ENCODE data around the gene PTGER1. TPM values are rescaled to one million over a fixed set of nuclear protein-coding genes. Genes with fewer than 3 reads are reported as not detected.
A peak's percentile ranks its signal among the peaks of the same experiment; 100 is the strongest.

PTGER1 gene
- total and polyA plus RNA-seq, 9 of the 15 experiments (the other 6 are each of a cell fraction or from before 2014, with no cell fraction given): 0.06 to 0.36 (median 0.31) TPM; not detected in 5

GRCh38 chr19:14516746-14517438 lies 41.7 kb upstream of the PTGER1 start (continued):
- TF ChIP-seq NELFE (IDR thresholded peaks at IDR 0.05; ENCODE audit: insufficient read depth, insufficient read length): no peak
- TF ChIP-seq ERF (CRISPR knock-in tag; IDR thresholded peaks at IDR 0.05): 0 out of 2 replicates have a peak, but pooled peaks have one; percentile 36
- no peak for TF ChIP-seq ZNF133 (CRISPR knock-in tag; IDR thresholded peaks at IDR 0.05)
- TF ChIP-seq, protein P1, sequence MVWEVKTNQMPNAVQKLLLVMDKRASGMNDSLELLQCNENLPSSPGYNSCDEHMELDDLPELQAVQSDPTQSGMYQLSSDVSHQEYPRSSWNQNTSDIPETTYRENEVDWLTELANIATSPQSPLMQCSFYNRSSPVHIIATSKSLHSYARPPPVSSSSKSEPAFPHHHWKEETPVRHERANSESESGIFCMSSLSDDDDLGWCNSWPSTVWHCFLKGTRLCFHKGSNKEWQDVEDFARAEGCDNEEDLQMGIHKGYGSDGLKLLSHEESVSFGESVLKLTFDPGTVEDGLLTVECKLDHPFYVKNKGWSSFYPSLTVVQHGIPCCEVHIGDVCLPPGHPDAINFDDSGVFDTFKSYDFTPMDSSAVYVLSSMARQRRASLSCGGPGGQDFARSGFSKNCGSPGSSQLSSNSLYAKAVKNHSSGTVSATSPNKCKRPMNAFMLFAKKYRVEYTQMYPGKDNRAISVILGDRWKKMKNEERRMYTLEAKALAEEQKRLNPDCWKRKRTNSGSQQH (CRISPR knock-in tag; IDR thresholded peaks at IDR 0.05): no peak
- TF ChIP-seq POLR2B (IDR thresholded peaks at IDR 0.05; ENCODE audit: low read depth, partially characterized antibody): peak; percentile 1
- TF ChIP-seq, protein P2, sequence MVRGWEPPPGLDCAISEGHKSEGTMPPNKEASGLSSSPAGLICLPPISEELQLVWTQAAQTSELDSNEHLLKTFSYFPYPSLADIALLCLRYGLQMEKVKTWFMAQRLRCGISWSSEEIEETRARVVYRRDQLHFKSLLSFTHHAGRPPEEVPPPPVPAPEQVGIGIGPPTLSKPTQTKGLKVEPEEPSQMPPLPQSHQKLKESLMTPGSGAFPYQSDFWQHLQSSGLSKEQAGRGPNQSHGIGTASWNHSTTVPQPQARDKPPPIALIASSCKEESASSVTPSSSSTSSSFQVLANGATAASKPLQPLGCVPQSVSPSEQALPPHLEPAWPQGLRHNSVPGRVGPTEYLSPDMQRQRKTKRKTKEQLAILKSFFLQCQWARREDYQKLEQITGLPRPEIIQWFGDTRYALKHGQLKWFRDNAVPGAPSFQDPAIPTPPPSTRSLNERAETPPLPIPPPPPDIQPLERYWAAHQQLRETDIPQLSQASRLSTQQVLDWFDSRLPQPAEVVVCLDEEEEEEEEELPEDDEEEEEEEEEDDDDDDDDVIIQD (CRISPR knock-in tag; IDR thresholded peaks at IDR 0.05): no peak
- no peak for TF ChIP-seq NR0B1 (IDR thresholded peaks at IDR 0.05; ENCODE audit: partially characterized antibody)
- TF ChIP-seq ZNF280A (IDR thresholded peaks at IDR 0.05; ENCODE audit: low read depth, partially characterized antibody): no peak
- no peak for TF ChIP-seq ZNF316 (IDR thresholded peaks at IDR 0.05)
- TF ChIP-seq, protein P3, sequence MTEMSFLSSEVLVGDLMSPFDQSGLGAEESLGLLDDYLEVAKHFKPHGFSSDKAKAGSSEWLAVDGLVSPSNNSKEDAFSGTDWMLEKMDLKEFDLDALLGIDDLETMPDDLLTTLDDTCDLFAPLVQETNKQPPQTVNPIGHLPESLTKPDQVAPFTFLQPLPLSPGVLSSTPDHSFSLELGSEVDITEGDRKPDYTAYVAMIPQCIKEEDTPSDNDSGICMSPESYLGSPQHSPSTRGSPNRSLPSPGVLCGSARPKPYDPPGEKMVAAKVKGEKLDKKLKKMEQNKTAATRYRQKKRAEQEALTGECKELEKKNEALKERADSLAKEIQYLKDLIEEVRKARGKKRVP (CRISPR knock-in tag; IDR thresholded peaks at IDR 0.05): no peak
- no peak for TF ChIP-seq SRSF7 (optimal IDR thresholded peaks at IDR 0.05; ENCODE audit: low read depth, low read length)
- TF ChIP-seq MLLT1 (IDR thresholded peaks at IDR 0.05): 0 out of 4 replicates have a peak, but pooled peaks of 1 of the 2 experiments have one; percentile 24
- no peak for TF ChIP-seq NCOR1 (IDR thresholded peaks at IDR 0.05)
- TF ChIP-seq ZNF436 (CRISPR knock-in tag; IDR thresholded peaks at IDR 0.05): no peak; the same call in 1 of the 2 replicates
- no peak for TF ChIP-seq ESRRA (IDR thresholded peaks at IDR 0.05; ENCODE audit: borderline replicate concordance, low read depth)
- no peak for TF ChIP-seq ZFP30 (CRISPR knock-in tag; IDR thresholded peaks at IDR 0.05; ENCODE audit: borderline replicate concordance)
- peak; percentile 90; the same call in 1 of the 2 replicates for TF ChIP-seq PHTF2 (CRISPR knock-in tag; IDR thresholded peaks at IDR 0.05)
- TF ChIP-seq POLR2AphosphoS2 (IDR thresholded peaks at IDR 0.05; ENCODE audit: low read length): 0 out of 2 replicates have a peak, but pooled peaks have one; percentile 1
- no peak for TF ChIP-seq IFI16 (CRISPR knock-in tag; IDR thresholded peaks at IDR 0.05)
- no peak for TF ChIP-seq NONO (IDR thresholded peaks at IDR 0.05; ENCODE audit: low read depth in 2 of 2, low read length in 1 of 2)
